ENCODE results near the gene LDLRAD3. TPM values are rescaled to one million over a fixed set of nuclear protein-coding genes. Genes with fewer than 3 reads are reported as not detected.

Gene LDLRAD3
- total RNA-seq, 3 donors from 2014 or later: 1.0 to 8.1 (median 2.0) TPM

DNA sequence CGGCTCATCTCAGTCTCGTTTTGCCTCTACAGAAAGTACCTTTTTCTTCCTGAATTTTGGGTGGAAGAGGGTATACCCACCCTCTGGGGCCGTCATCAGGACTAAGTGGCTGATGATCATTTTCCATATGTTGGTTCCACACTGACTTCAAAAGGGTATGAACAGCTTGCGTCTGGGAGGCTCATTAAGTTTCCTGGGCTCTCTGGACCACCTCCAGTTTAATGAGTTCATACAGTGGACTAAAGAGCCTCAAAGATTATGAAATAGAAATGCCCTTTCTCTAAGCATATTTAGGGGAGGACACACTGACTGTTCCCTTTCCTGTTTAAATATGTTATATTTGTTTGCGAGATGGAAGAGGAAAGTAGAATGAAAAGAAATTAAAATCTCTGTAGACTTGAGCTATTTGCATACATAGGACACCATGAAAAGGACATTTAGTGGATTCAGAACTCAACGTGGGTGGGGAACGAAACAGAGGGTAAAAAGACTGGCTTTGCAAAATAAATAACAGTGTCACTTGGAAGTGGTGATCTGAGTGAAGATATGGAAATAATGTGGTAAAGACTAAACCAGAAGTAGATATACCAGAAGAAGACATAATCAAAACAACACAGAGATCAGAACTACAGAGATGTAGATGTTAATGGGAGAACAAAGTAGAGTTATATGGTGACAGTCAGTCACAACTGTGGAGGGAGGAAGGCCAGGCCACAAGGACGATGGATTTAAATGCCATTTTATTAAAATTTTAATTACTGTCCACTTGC, 18.7 kb downstream of the LDLRAD3 start:
- no peak for DNase-seq
- TF ChIP-seq, protein P1, sequence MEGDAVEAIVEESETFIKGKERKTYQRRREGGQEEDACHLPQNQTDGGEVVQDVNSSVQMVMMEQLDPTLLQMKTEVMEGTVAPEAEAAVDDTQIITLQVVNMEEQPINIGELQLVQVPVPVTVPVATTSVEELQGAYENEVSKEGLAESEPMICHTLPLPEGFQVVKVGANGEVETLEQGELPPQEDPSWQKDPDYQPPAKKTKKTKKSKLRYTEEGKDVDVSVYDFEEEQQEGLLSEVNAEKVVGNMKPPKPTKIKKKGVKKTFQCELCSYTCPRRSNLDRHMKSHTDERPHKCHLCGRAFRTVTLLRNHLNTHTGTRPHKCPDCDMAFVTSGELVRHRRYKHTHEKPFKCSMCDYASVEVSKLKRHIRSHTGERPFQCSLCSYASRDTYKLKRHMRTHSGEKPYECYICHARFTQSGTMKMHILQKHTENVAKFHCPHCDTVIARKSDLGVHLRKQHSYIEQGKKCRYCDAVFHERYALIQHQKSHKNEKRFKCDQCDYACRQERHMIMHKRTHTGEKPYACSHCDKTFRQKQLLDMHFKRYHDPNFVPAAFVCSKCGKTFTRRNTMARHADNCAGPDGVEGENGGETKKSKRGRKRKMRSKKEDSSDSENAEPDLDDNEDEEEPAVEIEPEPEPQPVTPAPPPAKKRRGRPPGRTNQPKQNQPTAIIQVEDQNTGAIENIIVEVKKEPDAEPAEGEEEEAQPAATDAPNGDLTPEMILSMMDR (IDR thresholded peaks at IDR 0.05): no peak
- no peak for ATAC-seq
- H3K4me3 ChIP-seq: no peak overlapping the region
- intact Hi-C loops (cut with DNase I, micrococcal nuclease): no loop called here
- H3K36me3 ChIP-seq (ENCODE audit: low read depth): no peaks in the 10 kb centered on the region
- no peaks in the 10 kb centered on the region for H3K9me3 ChIP-seq
- H3K4me1 ChIP-seq (ENCODE audit: low read depth): no peaks in the 10 kb centered on the region

DNA sequence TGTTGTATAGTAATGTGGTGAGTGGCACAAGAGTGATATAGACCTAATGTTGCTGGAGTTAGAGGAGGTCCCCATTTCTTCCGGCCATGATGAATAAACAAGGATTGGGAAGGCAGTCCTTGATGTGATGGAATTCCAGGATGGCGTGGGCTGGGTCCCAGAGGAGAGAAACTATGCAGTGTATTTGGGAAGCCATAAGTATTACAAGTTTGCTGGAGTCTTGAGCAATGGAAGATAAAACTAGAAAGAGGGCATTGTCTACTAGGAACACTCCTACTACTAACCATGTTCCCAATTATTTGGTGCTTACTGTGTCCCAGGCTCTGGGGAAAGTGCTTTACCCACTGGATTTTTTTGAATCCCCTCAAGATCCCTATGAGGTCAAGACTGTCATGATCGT, 20.0 kb downstream of the LDLRAD3 start:
- no peak for DNase-seq
- ATAC-seq: no peak
- intact Hi-C loops (cut with DNase I, micrococcal nuclease): no loop called here
- Histone ChIP-seq H3K4me1 (ENCODE audit: low read depth) (no peaks in the 10 kb centered on the region), H3K36me3 (ENCODE audit: low read depth) (no peaks in the 10 kb centered on the region), H3K9me3 (no peaks in the 10 kb centered on the region), H3K4me3 (no peak overlapping the region)
- TF ChIP-seq, protein P1 (IDR thresholded peaks at IDR 0.05): no peak

DNA sequence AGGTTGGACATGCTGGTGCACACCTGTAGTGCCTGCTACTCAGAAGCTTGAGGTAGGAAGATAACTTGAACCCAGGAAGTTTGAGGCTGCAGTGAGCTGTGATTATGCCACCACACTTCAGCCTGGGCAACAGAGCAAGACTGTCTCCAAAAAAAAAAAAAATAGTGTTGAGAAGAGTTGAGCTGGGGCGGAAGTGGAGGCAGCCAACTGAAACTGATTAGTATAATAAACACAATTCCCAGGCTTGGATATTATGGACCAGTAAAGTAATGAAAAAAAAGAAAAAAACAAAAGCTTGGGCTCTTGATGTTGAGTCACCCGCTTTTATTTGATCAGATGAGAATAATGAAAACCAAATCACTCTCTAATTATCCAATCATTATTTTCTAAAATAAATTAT, 21.0 kb downstream of the LDLRAD3 start:
- no peak for DNase-seq
- peaks cover 6% of the 10 kb centered on the region for H3K4me1 ChIP-seq (ENCODE audit: low read depth)
- H3K36me3 ChIP-seq (ENCODE audit: low read depth): no peaks in the 10 kb centered on the region
- no peak for ATAC-seq
- no peaks in the 10 kb centered on the region for H3K9me3 ChIP-seq
- H3K4me3 ChIP-seq: no peak overlapping the region
- TF ChIP-seq, protein P1 (IDR thresholded peaks at IDR 0.05): no peak
- intact Hi-C loops (cut with DNase I, micrococcal nuclease): no loop called here

DNA sequence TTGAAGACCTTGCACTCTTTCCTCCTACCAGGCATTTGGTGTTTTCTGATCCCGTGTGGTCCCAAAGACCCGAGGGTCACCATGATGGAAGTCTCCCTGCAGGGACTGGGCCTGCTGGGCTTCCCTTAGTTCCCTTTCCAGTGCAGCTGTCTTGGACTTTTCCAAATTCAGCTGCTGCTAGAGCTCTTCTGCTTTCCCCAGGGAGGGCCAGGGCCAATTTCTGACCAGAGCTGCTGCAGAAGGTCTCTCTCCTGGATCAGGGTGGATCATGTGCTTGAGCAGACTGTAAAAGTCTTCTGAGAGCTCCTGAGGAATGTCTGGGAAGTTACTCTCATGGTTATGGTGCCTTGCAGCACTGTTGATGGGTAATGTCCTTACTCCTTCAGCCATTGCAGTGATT, 23.2 kb downstream of the LDLRAD3 start:
- Histone ChIP-seq H3K9me3 (no peaks in the 10 kb centered on the region), H3K36me3 (ENCODE audit: low read depth) (no peaks in the 10 kb centered on the region), H3K4me3 (no peak overlapping the region), H3K4me1 (ENCODE audit: low read depth) (peaks cover 12% of the 10 kb centered on the region)
- TF ChIP-seq, protein P1 (IDR thresholded peaks at IDR 0.05): no peak
- DNase-seq (no peak), ATAC-seq (no peak)
- intact Hi-C loops (cut with DNase I, micrococcal nuclease): no loop called here

DNA sequence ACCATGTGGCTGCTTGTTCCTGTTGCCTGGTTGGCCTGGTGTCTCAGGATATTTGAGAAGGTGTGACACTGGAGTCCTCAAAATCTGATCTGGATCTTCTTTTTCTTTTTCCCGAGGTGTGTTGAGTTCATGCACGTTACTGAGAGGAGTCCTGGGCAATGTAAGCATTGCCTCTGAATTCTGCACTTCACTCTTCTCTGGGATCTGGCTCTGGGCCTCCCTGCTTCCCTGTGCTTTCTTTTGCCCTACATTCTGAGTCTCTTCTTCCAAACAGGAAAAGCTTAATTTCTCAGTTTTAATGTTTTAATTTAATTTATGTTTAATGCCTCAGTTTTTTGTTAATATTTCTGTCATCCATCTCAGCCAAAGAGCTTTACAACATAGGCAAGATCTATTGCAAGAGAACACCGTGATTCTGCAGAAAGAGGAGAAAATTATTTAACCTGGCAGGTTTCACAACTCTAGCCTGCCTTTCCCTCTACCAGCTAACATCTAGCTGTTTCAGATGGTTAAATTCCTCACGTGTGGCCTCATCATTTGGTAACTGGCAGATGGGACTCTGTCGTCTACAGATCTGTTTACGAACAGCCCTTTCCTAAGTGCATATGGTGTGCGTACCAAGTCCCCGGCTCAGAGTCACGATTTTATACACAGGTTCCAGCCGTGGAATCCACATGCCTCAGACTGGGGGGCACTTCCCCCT, 24.7 kb downstream of the LDLRAD3 start:
- H3K36me3 ChIP-seq (ENCODE audit: low read depth): no peaks in the 10 kb centered on the region

More for the DNA sequence above, 24.7 kb downstream of the LDLRAD3 start:
- DNase-seq (no peak), ATAC-seq (no peak)
- intact Hi-C loops (cut with DNase I, micrococcal nuclease): no loop called here
- H3K4me3 ChIP-seq: no peak overlapping the region
- TF ChIP-seq, protein P1 (IDR thresholded peaks at IDR 0.05): no peak
- no peaks in the 10 kb centered on the region for H3K9me3 ChIP-seq
- peaks cover 12% of the 10 kb centered on the region for H3K4me1 ChIP-seq (ENCODE audit: low read depth)
